ENCODE measurements around the gene TMEM18. TPM values are rescaled to one million over a fixed set of nuclear protein-coding genes. Genes with fewer than 3 reads are reported as not detected.

TMEM18 gene
- total and polyA plus RNA-seq, 2 of the 4 experiments (the other 2 are of a cell fraction): 15.2 to 30.2 TPM

GRCh38 chr2:675982-676646 is 1.1 kb downstream of the TMEM18 start:
- Histone ChIP-seq H3K36me3 (ENCODE audit: control insufficient read depth, insufficient read depth, low read length) (0 out of 2 replicates have a peak, but pooled peaks cover 2% of the 10 kb centered on the region), H3K23ac (ENCODE audit: low read depth, low read length) (peak overlapping the region; percentile 89; the same call in 1 of the 2 replicates), H3K4me2 (ENCODE audit: low read depth, low read length) (peak overlapping the region; percentile 97), H3K79me1 (ENCODE audit: low read depth in 1 of 2, low read length in 2 of 2) (peaks cover 14 to 34% of the 10 kb centered on the region in 2 experiments; a peak in 3 of 4 replicates), H3K14ac (replicated peaks; ENCODE audit: low read depth, low read length) (peak overlapping the region; percentile 90), H2BK20ac (ENCODE audit: low read depth, low read length) (peak overlapping the region; percentile 89; the same call in 1 of the 2 replicates), H2AFZ (replicated peaks; ENCODE audit: low read length, poor library complexity) (peak overlapping the region; percentile 95), H3K4ac (ENCODE audit: low read depth, low read length) (peak overlapping the region; percentile 92), H3K9me1 (ENCODE audit: insufficient read depth, low read length) (peaks cover 15% of the 10 kb centered on the region), H4K91ac (ENCODE audit: insufficient read depth, low read depth, low read length) (peak overlapping the region; percentile 94), H2BK120ac (ENCODE audit: low read depth, low read length) (peak overlapping the region; percentile 65), H4K5ac (ENCODE audit: low read depth, low read length) (no peak overlapping the region; the same call in 1 of the 2 replicates), H3K4me3 (ENCODE audit: insufficient read depth, low read depth, low read length) (peak overlapping the region; percentile 70), H3K56ac (ENCODE audit: extremely low read depth, insufficient read depth, low read length) (peak overlapping the region; percentile 83), H4K20me1 (ENCODE audit: insufficient read depth, low read length) (no peaks in the 10 kb centered on the region; the same call in 1 of the 2 replicates), H3K9me3 (ENCODE audit: control insufficient read depth, insufficient read depth, low read length) (no peaks in the 10 kb centered on the region), H3K9ac (ENCODE audit: low read depth, low read length) (peak overlapping the region; percentile 75), H3K18ac (ENCODE audit: low read depth, low read length) (peak overlapping the region; percentile 59), H2AK5ac (ENCODE audit: low read depth, low read length) (peak overlapping the region; percentile 85), H2BK15ac (ENCODE audit: low read depth, low read length) (peak overlapping the region; percentile 54; the same call in 1 of the 3 replicates), H4K8ac (ENCODE audit: low read depth in 2 of 2, low read length in 2 of 2) (peak overlapping the region in 1 of 2 experiments; percentile 78; a peak in 3 of 4 replicates), H2BK5ac (ENCODE audit: low read depth, low read length, poor library complexity, severe bottlenecking) (peak overlapping the region; percentile 94), H2AK9ac (replicated peaks; ENCODE audit: low read depth, low read length, poor library complexity) (peak overlapping the region; percentile 94), H3K27me3 (ENCODE audit: control insufficient read depth, insufficient read depth, low read length) (no peaks in the 10 kb centered on the region), H3K4me1 (ENCODE audit: control insufficient read depth, insufficient read depth, low read length) (peaks cover 19% of the 10 kb centered on the region), H3K27ac (ENCODE audit: insufficient read depth, low read length) (peak overlapping the region; percentile 73)
- ATAC-seq (ENCODE audit: low read depth): peak; percentile 19
- dilution Hi-C loops (cut with HindIII; ENCODE audit: low sequenced_read_pairs, unreplicated experiment): no loop called here
- ChIA-PET POLR2A (ENCODE audit: unreplicated experiment) (interaction anchor here (0.6 kb wide), 1 partner anchor 103 kb away, joined by 3 read pairs; no protein-coding TSS in a partner anchor), CTCF (interaction anchor here (1.0 kb wide), 1 partner anchor 9 kb away, joined by 3 read pairs; no protein-coding TSS in a partner anchor)
- 4% methylated on average over 7 of the region's 21 CpGs; no CpG with 5 or more reads in 1 of the 2 experiments for WGBS, 2 experiments (ENCODE audit: extremely low coverage in 2 of 2, insufficient read length in 1 of 2)
- intact Hi-C loops (cut with micrococcal nuclease): loop anchor here (2.0 to 5.0 kb wide), 5 partner anchors 276 to 1141 kb away; partner anchors contain the start of genes ACP1, PXDN, SH3YL1 and SNTG2
- BruUV-seq (replicated peaks): no TSS peak
- in situ Hi-C loops (cut with MboI; ENCODE audit: low sequenced_read_pairs): loop anchor here (10.0 kb wide), 1 partner anchor 1139 kb away; no protein-coding TSS in a partner anchor
- peak; percentile 91 for DNase-seq
- TF ChIP-seq MXI1 (IDR thresholded peaks at IDR 0.05; ENCODE audit: borderline replicate concordance, low read depth, low read length) (peak; percentile 92), CEBPB (IDR thresholded peaks at IDR 0.05; ENCODE audit: low read depth, low read length) (peak; percentile 87), NFE2L2 (IDR thresholded peaks at IDR 0.05; ENCODE audit: low read depth, low read length) (peak; percentile 51; the same call in 1 of the 2 replicates), POLR2A (IDR thresholded peaks at IDR 0.05; ENCODE audit: low read depth, low read length) (no peak), MAZ (IDR thresholded peaks at IDR 0.05; ENCODE audit: borderline replicate concordance, low read depth, low read length) (no peak), RFX5 (IDR thresholded peaks at IDR 0.05; ENCODE audit: low read depth, low read length) (no peak), RCOR1 (IDR thresholded peaks at IDR 0.05; ENCODE audit: insufficient replicate concordance, low read length) (no peak), SMC3 (IDR thresholded peaks at IDR 0.05; ENCODE audit: low read depth, low read length) (no peak; the same call in 1 of the 2 replicates), RAD21 (IDR thresholded peaks at IDR 0.05; ENCODE audit: low read length) (peak; percentile 33; the same call in 1 of the 2 replicates), BHLHE40 (IDR thresholded peaks at IDR 0.05; ENCODE audit: low read depth, low read length) (peak; percentile 88), CHD1 (IDR thresholded peaks at IDR 0.05; ENCODE audit: low read depth, low read length) (no peak)
- TF ChIP-seq, protein P1, sequence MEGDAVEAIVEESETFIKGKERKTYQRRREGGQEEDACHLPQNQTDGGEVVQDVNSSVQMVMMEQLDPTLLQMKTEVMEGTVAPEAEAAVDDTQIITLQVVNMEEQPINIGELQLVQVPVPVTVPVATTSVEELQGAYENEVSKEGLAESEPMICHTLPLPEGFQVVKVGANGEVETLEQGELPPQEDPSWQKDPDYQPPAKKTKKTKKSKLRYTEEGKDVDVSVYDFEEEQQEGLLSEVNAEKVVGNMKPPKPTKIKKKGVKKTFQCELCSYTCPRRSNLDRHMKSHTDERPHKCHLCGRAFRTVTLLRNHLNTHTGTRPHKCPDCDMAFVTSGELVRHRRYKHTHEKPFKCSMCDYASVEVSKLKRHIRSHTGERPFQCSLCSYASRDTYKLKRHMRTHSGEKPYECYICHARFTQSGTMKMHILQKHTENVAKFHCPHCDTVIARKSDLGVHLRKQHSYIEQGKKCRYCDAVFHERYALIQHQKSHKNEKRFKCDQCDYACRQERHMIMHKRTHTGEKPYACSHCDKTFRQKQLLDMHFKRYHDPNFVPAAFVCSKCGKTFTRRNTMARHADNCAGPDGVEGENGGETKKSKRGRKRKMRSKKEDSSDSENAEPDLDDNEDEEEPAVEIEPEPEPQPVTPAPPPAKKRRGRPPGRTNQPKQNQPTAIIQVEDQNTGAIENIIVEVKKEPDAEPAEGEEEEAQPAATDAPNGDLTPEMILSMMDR (conservative IDR thresholded peaks at IDR 0.05; ENCODE audit: low read depth, low read length): peak; percentile 38; the same call in 1 of the 2 replicates
- TF ChIP-seq, protein P2, sequence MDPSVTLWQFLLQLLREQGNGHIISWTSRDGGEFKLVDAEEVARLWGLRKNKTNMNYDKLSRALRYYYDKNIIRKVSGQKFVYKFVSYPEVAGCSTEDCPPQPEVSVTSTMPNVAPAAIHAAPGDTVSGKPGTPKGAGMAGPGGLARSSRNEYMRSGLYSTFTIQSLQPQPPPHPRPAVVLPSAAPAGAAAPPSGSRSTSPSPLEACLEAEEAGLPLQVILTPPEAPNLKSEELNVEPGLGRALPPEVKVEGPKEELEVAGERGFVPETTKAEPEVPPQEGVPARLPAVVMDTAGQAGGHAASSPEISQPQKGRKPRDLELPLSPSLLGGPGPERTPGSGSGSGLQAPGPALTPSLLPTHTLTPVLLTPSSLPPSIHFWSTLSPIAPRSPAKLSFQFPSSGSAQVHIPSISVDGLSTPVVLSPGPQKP (IDR thresholded peaks at IDR 0.05; ENCODE audit: borderline replicate concordance, low read depth, low read length): no peak

Data from IMR-90 (cell line).